HG02970 (cell line): ENCODE measurements around the gene DPYSL3.

Experiments used
- ATAC-seq: cut with Tn5 transposase; IDR thresholded peaks from one replicate; pipeline ENCODE4 v1.9.1; 2021; ENCODE audit warnings: mild to moderate bottlenecking, moderate library complexity, moderate number of reproducible peaks; ENCODE audit not compliant: unreplicated experiment, low FRiP score

The DPYSL3 gene

DNA sequence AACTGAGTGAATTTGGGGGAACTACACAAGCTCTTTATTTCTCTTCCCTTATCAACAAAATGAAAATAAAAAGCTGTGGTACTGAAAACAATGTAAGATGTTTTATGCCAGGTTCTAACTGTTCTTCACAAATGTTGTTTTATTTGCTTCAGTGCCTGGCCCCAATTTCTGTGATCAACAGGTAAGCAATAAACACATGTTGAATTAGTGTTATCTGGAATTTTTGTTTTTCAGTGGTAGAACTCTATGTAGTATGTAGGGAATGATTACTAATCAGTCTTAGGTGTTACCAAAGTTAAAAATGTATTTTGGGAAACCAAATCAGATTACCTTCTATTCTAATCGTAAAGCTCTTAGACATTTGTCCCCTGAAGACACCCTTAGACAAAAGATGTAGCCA is 7.5 kb upstream of the DPYSL3 start:
- ATAC-seq, result no peak

DNA sequence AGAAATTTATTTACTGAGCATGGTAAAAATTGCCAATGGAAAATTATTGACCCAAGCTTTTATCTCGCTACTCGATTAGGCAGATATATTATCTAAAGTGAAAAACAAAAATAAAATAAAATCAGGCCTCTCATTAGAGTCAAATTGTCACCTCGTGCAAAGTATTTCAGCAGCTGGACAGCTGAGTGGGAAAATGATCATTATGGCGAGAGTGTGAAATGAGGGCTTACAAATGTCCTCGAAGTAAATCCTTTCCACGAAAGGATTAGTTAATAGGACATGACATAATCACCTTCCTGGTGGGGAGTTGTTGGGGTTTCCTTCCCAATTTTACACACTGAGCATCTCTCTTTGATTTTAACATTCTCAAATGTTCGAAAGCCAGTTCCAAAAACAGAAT is 5.4 kb upstream of the DPYSL3 start:
- ATAC-seq, result no peak

DNA sequence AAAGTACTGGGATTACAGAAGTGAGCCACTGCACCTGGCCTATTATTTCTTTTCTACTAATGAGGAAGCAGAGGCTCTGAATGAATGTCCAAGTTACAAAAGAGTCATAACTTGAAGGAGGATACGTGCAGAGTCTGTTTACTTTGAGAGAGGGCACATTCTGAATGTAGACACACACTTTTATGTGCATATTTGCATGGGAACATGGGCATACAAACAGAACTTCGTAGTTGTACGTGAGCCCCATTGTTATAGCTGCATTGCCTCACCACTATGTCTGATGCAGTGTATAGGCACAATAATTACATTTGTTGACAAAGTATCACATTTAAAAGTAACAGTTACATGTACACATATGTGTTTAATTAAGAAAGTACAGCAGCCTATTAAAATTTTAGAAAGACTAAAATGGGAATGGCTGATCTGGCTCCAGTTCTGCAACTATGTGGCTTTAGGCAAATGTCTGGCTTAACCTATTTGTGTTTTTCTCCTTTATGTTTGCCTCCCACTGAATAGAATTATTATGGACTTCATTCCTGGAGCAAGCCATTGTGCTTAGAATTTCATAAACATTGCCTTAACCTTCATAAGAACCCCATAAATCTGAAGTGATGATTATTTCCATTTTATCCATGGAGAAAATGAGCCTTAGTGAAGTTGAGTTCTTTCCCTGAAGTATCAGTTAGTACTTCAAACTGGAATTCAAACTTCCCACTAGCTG is 3.0 kb upstream of the DPYSL3 start:
- ATAC-seq, result no peak

- ATAC-seq, result no peak
Observed at GRCh38 chr5:147510885-147511284, 1.0 kb upstream of the DPYSL3 start.

DNA sequence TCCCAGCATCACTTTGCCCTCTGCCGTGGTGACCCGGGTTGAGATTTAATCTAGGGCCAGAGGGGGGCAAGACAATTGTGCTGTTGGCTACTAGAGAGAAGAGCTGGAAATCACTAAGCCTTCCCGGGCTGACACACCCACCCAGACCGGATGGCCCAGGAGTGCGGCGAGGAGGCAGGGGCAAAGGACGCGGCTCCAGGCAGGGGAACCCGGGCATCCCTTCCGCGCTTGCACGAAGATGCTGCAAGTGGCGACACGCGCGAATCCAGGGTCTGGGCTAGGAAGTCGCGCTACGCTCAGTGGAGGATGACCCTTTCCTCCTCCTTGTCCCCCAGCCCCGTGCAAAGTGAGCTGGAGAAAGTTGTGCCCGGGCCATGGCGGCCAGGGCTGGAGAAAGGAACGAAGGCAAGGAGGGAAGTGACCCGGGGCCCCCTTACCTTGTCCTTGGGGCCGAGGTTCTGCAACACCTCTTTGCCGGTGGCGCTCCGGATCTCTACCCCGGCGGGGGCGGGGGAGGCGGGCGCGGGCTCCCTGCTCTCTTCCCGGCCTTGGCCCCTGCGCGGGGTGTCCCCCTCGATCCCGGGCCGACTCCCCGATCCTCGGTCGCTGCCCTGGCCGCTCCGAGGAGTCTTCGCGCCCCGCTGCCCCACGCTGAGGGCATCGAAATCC is 693 bp downstream of the DPYSL3 start:
- no peak for ATAC-seq

- no peak for ATAC-seq
Observed at GRCh38 chr5:147508711-147509040, 1.2 kb downstream of the DPYSL3 start.

DNA sequence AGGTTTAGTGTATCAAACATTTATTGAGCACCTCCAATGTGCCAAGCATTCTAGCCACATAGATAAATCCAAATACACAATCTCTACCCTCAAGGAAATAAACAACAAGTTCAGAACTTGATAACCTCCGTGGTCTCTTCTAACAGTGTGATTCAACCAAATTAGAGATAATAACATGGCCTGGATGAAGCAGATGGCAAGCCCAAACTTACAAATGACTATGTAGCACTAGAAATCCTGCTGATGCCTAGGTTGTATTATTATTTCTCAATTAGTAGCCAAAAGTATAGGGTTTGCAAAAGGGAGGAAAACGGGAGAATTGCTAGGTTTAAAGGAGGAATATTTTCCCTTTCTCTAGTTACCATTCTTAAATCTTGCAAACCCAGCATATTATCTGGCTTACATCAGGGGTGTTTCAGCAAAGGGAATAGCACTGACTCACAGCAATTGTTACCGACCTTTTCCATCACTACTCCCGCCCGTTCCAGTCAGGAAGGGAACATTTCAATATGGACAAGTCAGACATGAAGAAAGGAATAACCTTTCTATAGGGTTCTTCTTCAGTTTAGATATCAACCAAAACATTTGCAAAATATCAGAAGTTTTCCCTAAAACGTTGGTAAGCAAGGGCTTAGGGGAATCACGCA is 2.3 kb downstream of the DPYSL3 start:
- no peak for ATAC-seq

GRCh38 chr5:147504535-147504934 is 5.3 kb downstream of the DPYSL3 start:
- no peak for ATAC-seq

DNA sequence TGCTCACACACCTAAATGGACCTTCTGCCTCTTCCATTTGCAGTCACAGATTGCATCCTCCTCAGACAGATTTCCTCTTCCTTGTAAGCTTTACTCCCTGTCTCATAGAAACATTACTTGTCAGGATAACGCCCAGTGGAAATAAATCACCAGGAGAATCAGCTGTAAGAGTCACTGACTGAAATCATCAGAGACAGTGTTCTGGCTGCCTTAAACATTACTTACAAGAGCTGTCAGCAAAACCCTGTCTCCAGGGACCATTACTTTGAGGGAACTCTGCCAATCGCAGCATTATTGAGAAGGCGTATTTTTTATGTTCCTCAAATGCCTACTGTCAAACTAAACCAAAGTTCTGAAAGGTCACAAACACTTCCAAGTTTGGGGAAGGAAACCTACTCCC is 5.9 kb downstream of the DPYSL3 start:
- ATAC-seq, result no peak

- ATAC-seq, result no peak
Observed at GRCh38 chr5:147490989-147491388, 18.9 kb downstream of the DPYSL3 start.

GRCh38 chr5:147487031-147487750 is 22.7 kb downstream of the DPYSL3 start:
- no peak for ATAC-seq

- no peak for ATAC-seq
Observed at GRCh38 chr5:147485814-147486213, 24.1 kb downstream of the DPYSL3 start.

GRCh38 chr5:147485046-147485445 is 24.8 kb downstream of the DPYSL3 start:
- ATAC-seq, result no peak

- no peak for ATAC-seq
Observed at GRCh38 chr5:147484708-147485020, 25.2 kb downstream of the DPYSL3 start.

- ATAC-seq, result no peak
Observed at GRCh38 chr5:147483961-147484707, 25.7 kb downstream of the DPYSL3 start.

DNA sequence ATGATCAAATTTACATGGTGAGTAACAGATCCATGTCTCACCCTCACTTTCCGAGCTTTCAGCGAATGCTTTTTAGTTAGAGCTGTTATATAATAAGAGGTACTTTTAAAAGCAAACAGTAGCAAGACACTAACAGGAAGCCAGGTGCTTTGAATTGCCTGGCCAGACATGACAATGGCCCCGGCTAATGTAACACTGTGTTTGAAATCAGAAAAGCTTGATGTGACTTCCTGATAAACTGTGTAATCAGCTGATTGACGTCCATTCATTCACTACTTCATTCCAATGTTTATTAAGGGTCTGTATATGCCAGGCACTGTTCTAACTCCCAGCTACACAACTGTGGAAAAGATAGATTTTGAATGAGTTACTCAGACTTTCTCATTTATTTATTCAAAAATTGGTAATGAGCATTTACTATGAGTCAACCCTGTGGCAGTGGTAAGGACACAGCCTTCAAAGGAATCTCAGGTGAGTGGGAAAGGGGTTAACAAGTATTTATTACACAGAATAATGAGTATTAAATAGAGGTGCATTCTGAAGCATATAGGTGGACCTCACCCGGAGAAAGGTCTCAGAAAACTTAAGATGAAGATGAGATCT is 26.6 kb downstream of the DPYSL3 start:
- no peak for ATAC-seq

- no peak for ATAC-seq
Observed at GRCh38 chr5:147482706-147483180, 27.1 kb downstream of the DPYSL3 start.

- no peak for ATAC-seq
Observed at GRCh38 chr5:147481874-147482705, 27.8 kb downstream of the DPYSL3 start.

GRCh38 chr5:147481376-147481775 is 28.5 kb downstream of the DPYSL3 start:
- ATAC-seq, result no peak
